ENCODE measurements around the gene RFX1.

The RFX1 gene

DNA sequence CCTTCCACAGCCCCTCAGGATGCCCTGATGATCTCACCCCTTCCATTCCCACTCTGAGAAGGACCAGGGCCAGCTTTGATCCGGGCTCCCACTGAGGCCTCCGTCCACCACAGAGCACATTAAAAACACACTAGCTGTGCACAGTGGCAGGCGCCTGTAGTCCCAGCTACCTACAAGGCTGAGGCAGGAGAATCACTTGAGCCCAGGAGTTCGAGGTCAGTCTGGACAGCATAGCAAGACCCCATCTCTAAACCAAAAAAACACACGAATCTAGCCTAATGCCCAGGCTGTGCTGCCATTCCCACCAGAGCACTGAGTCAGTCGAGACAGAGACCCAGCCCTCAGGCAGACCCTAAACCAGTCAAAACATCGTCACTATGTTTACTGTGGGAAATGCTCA lies 14.1 kb downstream of the RFX1 start:
- peaks cover 9% of the 10 kb centered on the region for H3K36me3 ChIP-seq (ENCODE audit: insufficient read depth, low read length)
- H3K9ac ChIP-seq (ENCODE audit: low read depth, low read length) = no peak overlapping the region
- no peak overlapping the region for H3K4me3 ChIP-seq (ENCODE audit: low read length)
- no peak overlapping the region for H3K4me2 ChIP-seq (ENCODE audit: low read length)
- H3K9me3 ChIP-seq (replicated peaks; ENCODE audit: low read length) = no peaks in the 10 kb centered on the region
- no peaks in the 10 kb centered on the region for H3K27me3 ChIP-seq (ENCODE audit: control insufficient read depth, insufficient read depth, low read length)
- peaks cover 7% of the 10 kb centered on the region for H3K4me1 ChIP-seq (ENCODE audit: control insufficient read depth, insufficient read depth, low read length)

DNA sequence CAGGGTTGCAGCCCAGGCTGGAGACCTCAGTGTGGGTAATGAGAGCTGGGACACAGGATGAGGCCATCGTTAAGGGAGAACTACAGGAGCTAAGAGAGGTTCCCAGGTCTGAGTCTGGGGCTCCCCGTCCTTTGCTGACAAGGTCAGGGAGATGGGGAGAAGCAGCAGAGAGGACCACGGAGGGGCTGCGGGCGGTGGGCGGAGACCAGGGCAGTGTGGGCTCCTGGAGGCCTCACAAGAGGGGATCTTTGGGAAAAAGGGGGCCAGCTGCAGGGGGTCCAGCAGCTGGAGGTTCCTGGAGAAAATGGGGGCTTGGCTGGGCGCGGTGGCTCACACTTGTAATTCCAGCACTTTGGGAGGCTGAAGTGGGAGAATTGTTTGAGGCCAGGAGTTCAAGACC lies 16.0 kb downstream of the RFX1 start:
- peaks cover 9% of the 10 kb centered on the region for H3K36me3 ChIP-seq (ENCODE audit: insufficient read depth, low read length)

DNA sequence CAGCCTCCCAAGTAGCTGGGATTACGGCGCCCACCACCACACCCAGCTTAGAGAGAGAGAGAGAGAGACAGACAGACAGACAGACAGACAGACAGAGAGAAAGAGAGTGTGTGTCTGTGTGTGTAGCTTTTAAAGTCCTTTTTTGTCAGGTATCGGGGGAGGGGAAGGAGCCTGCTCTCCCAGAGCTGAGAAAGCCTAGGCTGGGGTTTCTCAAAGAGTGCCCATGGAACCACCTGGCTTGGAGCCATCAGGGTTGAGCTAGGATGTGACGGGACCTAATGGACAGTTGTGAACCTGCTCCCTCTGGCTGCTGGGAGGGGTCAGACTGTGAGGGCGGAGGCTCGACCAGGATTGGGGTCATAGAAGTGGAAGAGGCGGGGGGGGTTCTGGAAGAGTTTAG lies 16.6 kb downstream of the RFX1 start:
- Histone ChIP-seq H3K4me3 (ENCODE audit: low read length) (no peak overlapping the region), H3K4me1 (ENCODE audit: control insufficient read depth, insufficient read depth, low read length) (peaks cover 13% of the 10 kb centered on the region), H3K36me3 (ENCODE audit: insufficient read depth, low read length) (peaks cover 9% of the 10 kb centered on the region), H3K4me2 (ENCODE audit: low read length) (no peak overlapping the region), H3K9me3 (replicated peaks; ENCODE audit: low read length) (no peaks in the 10 kb centered on the region), H3K9ac (ENCODE audit: low read depth, low read length) (no peak overlapping the region), H3K27me3 (ENCODE audit: control insufficient read depth, insufficient read depth, low read length) (no peaks in the 10 kb centered on the region)

More for the DNA sequence above, 16.0 kb downstream of the RFX1 start:
- Histone ChIP-seq H3K4me1 (ENCODE audit: control insufficient read depth, insufficient read depth, low read length) (peaks cover 13% of the 10 kb centered on the region), H3K9ac (ENCODE audit: low read depth, low read length) (no peak overlapping the region), H3K27me3 (ENCODE audit: control insufficient read depth, insufficient read depth, low read length) (no peaks in the 10 kb centered on the region), H3K4me2 (ENCODE audit: low read length) (no peak overlapping the region), H3K9me3 (replicated peaks; ENCODE audit: low read length) (no peaks in the 10 kb centered on the region), H3K4me3 (ENCODE audit: low read length) (no peak overlapping the region)

DNA sequence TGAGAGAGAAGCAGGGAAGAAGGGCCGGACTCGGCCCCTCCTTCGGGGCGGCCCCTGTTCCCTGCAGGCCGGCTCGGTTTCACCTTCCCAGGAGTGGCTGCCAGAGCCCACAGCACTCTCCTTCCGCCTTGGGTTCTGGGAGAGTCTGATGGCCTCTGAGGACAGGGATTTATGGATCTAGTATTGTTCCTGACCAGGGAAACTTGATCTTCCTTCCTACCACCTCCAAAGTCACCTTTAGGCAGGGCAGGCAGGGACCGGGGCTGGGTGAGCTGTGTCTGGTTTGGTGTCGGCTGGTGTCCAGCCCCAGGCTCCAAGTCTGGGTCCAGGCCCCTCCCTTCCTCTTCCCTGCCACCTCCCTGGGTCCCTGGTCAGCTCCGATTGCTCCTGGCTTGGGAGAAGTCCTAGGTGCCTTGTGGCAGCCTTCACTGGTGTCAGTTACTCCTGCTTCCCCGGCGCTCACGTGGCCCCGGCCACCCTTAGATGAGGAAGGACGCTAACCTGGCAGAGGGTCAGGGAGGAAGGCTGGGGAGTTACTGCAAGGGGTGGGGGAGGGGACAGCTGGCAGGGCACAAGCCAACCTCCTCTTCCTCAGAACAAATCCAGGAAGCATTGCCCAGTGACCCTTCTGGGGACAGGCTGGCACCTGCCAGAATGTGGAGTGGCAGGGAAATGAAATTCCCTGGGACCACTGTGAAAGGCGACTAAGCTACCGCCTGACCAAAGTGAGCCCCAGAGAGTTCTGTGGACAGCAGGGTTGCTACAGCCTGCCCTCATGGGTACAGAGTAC lies 18.8 kb downstream of the RFX1 start:
- no peaks in the 10 kb centered on the region for H3K9me3 ChIP-seq (replicated peaks; ENCODE audit: low read length)
- H3K27me3 ChIP-seq (ENCODE audit: control insufficient read depth, insufficient read depth, low read length) = no peaks in the 10 kb centered on the region
- H3K36me3 ChIP-seq (ENCODE audit: insufficient read depth, low read length) = peaks cover 9% of the 10 kb centered on the region
- peaks cover 13% of the 10 kb centered on the region for H3K4me1 ChIP-seq (ENCODE audit: control insufficient read depth, insufficient read depth, low read length)
- H3K9ac ChIP-seq (ENCODE audit: low read depth, low read length) = no peak overlapping the region
- H3K4me3 ChIP-seq (ENCODE audit: low read length) = no peak overlapping the region
- H3K4me2 ChIP-seq (ENCODE audit: low read length) = no peak overlapping the region

DNA sequence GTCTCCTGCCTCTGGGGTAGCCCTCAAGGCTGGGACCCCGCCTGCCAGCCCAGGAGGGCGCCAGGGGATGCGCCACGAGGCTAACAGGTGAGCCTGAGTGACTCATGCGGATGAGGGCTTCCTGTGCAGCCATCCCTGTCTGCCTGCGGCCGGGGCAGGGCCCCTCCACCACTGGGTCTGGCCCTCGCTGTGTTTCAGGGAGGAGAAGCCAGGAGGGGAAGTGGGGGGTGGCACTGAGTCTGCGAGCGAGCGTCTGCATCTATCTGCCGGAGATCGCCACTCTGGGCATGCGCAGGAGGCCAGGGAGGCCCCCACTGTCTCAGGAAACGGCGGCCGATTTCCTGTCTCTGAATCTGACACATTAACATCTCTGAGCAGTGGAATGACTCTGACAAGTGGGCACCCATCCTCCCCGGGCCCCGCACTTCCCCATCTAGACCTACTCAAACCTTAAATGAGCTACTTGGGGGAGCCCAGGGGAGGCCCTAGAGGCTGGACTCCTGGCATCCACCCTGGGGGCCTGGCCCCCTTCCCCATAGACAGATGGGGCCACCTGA lies 19.7 kb downstream of the RFX1 start:
- peaks cover 3% of the 10 kb centered on the region for H3K36me3 ChIP-seq (ENCODE audit: insufficient read depth, low read length)
- H3K9ac ChIP-seq (ENCODE audit: low read depth, low read length) = no peak overlapping the region
- peaks cover 13% of the 10 kb centered on the region for H3K4me1 ChIP-seq (ENCODE audit: control insufficient read depth, insufficient read depth, low read length)
- H3K27me3 ChIP-seq (ENCODE audit: control insufficient read depth, insufficient read depth, low read length) = no peaks in the 10 kb centered on the region
- H3K9me3 ChIP-seq (replicated peaks; ENCODE audit: low read length) = no peaks in the 10 kb centered on the region
- no peak overlapping the region for H3K4me2 ChIP-seq (ENCODE audit: low read length)
- H3K4me3 ChIP-seq (ENCODE audit: low read length) = no peak overlapping the region

DNA sequence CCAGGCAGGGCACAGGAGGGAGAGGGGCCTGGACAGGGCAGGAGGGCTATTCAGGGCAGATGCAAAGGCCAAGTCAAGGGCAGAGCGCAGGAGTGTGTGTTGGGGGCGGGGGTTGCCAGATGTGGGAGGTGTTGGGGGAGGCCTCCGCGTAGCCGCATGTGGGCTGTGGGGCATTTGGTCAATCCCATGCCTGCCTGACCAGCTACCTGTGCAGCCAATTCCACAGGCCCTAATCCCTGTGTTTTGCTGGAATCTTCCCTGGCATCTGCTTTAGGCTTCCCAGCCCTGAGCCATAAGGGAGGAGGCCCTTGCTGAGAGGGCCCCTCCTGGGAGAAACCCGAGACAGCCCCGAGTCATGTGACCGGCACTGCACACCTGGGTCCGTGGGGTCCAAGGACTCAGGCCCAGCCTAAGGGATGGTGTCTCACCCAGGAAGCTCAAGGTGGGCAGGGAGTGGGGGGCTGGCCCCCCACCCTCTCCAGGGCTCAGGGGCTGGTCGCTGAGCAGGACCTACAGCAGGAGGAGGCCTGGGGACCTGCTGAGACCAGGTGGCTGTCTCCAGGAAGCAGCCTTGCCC lies 20.3 kb downstream of the RFX1 start:
- H3K4me2 ChIP-seq (ENCODE audit: low read length) = no peak overlapping the region
- H3K4me1 ChIP-seq (ENCODE audit: control insufficient read depth, insufficient read depth, low read length) = peaks cover 13% of the 10 kb centered on the region
- H3K4me3 ChIP-seq (ENCODE audit: low read length) = no peak overlapping the region
- no peaks in the 10 kb centered on the region for H3K9me3 ChIP-seq (replicated peaks; ENCODE audit: low read length)
- no peak overlapping the region for H3K9ac ChIP-seq (ENCODE audit: low read depth, low read length)
- H3K27me3 ChIP-seq (ENCODE audit: control insufficient read depth, insufficient read depth, low read length) = no peaks in the 10 kb centered on the region
- H3K36me3 ChIP-seq (ENCODE audit: insufficient read depth, low read length) = peaks cover 3% of the 10 kb centered on the region

DNA sequence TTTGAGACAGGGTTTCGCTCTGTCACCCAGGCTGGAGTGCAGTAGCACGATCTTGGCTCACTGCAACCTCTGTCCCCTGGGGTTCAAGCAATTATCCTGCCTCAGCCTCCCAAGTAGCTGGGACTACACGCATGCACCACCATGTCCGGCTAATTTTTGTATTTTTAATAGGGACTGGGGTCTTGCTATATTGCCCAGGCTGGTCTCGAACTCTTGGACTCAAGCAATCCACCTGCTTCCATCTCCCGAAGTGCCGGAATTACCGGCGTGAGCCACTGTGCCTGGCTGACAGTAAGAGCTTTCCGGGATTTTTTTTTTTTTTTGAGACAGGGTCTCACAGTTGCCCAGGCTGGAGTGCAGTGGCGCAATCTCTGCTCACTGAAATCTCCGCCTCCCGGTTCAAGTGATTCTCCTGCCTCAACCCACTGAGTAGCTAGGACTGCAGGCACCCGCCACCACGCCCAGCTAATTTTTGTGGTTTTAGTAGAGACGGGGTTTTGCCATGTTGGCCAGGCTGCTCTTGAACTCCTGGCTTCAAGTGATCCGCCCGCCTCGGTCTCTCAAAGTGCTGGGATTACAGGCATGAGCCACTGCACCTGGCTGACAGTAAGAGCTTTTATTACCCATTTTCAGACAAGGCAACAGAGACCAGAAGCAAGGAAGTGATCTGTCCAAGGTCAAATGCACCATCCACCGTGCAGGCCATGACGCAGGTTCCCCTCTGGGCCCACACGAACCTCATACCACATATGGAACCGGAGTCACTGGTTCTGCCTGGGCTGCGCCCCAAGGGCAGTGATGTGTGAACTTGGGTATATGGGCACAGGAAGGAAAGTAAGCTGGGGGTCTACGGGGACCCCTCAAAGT lies 21.0 kb downstream of the RFX1 start:
- H3K4me3 ChIP-seq (ENCODE audit: low read length) = no peak overlapping the region
- H3K9me3 ChIP-seq (replicated peaks; ENCODE audit: low read length) = no peaks in the 10 kb centered on the region
- H3K27me3 ChIP-seq (ENCODE audit: control insufficient read depth, insufficient read depth, low read length) = no peaks in the 10 kb centered on the region
- peaks cover 13% of the 10 kb centered on the region for H3K4me1 ChIP-seq (ENCODE audit: control insufficient read depth, insufficient read depth, low read length)
- peaks cover 3% of the 10 kb centered on the region for H3K36me3 ChIP-seq (ENCODE audit: insufficient read depth, low read length)
- no peak overlapping the region for H3K4me2 ChIP-seq (ENCODE audit: low read length)
- H3K9ac ChIP-seq (ENCODE audit: low read depth, low read length) = no peak overlapping the region

DNA sequence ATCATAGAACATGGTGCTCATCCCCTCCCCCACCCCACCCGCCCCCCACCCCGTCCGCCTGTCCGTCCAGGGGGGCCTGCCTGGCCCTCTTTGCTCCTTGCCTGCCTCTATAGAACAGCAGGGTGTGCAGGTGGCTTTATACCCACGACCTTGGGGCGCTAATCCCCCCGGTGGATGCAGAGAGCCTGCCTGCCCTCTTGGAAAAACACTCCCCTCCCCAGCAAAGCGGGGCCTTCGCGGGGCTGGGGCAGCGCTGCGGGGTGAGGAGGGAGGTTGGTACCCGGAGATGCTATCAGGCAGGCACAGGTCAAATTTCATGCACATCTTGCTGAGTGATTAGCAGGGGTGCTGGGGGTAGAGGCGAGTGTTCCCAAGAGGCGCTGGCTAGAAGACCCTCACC lies 21.9 kb downstream of the RFX1 start:
- Histone ChIP-seq H3K4me1 (ENCODE audit: control insufficient read depth, insufficient read depth, low read length) (peaks cover 13% of the 10 kb centered on the region), H3K36me3 (ENCODE audit: insufficient read depth, low read length) (peaks cover 3% of the 10 kb centered on the region), H3K27me3 (ENCODE audit: control insufficient read depth, insufficient read depth, low read length) (no peaks in the 10 kb centered on the region), H3K9me3 (replicated peaks; ENCODE audit: low read length) (no peaks in the 10 kb centered on the region), H3K4me3 (ENCODE audit: low read length) (no peak overlapping the region), H3K9ac (ENCODE audit: low read depth, low read length) (no peak overlapping the region), H3K4me2 (ENCODE audit: low read length) (no peak overlapping the region)

DNA sequence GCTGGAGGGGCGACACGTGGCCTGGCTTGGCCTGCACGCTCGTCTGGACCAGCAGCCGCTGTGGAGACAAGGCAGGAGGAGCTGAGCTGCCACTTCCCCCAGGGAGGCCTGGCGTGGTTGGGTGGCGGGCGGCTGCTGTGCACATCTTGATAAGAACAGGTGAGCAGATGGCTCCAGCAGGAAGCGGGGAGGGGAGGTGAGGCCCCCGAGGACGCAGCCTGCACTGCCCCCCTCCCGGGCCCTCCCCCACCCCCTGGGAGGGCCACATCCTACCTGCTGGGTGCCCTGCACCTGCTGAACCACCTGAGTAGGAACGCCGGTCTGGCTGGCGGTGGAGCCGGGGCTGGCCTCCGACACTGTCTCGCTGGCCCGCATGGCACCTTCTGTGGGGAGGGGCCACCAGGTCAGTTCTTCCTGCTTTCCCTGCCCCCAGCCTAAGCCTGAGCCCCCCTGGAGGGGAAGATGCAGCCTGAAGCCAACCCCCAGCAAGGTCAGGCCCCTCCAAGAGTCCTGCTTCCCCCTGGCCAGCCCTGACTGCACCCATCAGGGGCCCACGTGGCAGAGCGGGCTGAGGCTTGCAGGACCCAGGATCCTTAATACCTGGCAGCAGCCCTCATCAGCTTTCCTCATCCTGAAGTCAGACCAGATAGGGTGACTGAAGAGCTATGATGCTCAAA lies 22.8 kb downstream of the RFX1 start:
- no peak overlapping the region for H3K4me2 ChIP-seq (ENCODE audit: low read length)
- no peak overlapping the region for H3K4me3 ChIP-seq (ENCODE audit: low read length)
- peaks cover 13% of the 10 kb centered on the region for H3K4me1 ChIP-seq (ENCODE audit: control insufficient read depth, insufficient read depth, low read length)
- H3K36me3 ChIP-seq (ENCODE audit: insufficient read depth, low read length) = peaks cover 3% of the 10 kb centered on the region
- H3K9ac ChIP-seq (ENCODE audit: low read depth, low read length) = no peak overlapping the region
- H3K27me3 ChIP-seq (ENCODE audit: control insufficient read depth, insufficient read depth, low read length) = no peaks in the 10 kb centered on the region
- no peaks in the 10 kb centered on the region for H3K9me3 ChIP-seq (replicated peaks; ENCODE audit: low read length)

DNA sequence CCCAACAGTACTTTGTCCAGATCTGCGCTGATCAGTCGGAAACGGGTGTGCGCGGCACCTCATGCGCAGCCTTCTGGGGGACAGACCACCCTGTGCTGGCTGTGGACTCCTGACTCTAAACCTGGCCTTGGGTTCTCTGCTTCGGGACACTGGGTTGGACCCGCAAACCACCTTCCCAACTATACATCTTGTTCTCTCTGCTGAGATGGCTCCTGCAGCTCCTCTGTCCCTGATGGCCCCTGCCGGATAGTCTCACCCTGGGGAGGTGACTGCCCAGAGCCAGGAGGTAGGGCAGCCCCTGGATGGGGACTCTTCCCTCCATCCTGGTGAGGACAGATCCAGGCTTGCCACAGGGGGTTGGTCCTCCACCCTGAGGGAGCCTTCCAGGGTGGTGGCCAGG lies 23.3 kb downstream of the RFX1 start:
- no peaks in the 10 kb centered on the region for H3K27me3 ChIP-seq (ENCODE audit: control insufficient read depth, insufficient read depth, low read length)
- H3K9ac ChIP-seq (ENCODE audit: low read depth, low read length) = no peak overlapping the region
- H3K36me3 ChIP-seq (ENCODE audit: insufficient read depth, low read length) = peaks cover 3% of the 10 kb centered on the region
- H3K9me3 ChIP-seq (replicated peaks; ENCODE audit: low read length) = no peaks in the 10 kb centered on the region
- H3K4me2 ChIP-seq (ENCODE audit: low read length) = no peak overlapping the region
- peaks cover 13% of the 10 kb centered on the region for H3K4me1 ChIP-seq (ENCODE audit: control insufficient read depth, insufficient read depth, low read length)
- H3K4me3 ChIP-seq (ENCODE audit: low read length) = no peak overlapping the region

DNA sequence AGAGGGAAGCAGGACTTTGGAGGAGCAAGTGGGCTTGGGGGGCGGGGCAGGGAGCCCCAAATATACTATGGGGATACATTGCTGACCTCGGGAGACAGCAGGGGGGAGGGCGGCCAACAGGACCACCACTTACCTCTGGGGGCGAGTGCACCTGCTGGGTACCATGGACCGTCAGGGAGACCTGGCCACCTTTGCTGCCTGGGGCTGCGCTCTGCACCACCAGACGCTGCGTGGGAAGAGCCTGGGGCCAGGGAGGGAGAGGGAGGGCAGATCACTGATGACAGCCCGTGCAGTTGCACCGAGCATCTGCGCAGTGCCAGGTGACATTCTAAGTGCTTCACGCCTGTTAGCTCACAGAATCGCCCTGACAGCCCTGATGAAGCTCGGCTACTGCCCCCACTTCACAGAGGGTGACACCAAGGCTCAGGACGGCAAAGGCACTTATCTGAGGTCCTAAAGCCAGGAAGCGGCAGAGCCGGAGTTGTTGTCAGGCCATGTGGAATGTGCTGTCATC lies 24.1 kb downstream of the RFX1 start:
- H3K9ac ChIP-seq (ENCODE audit: low read depth, low read length) = no peak overlapping the region
- H3K4me3 ChIP-seq (ENCODE audit: low read length) = no peak overlapping the region
- peaks cover 9% of the 10 kb centered on the region for H3K4me1 ChIP-seq (ENCODE audit: control insufficient read depth, insufficient read depth, low read length)
- no peak overlapping the region for H3K4me2 ChIP-seq (ENCODE audit: low read length)
- no peaks in the 10 kb centered on the region for H3K9me3 ChIP-seq (replicated peaks; ENCODE audit: low read length)
- H3K36me3 ChIP-seq (ENCODE audit: insufficient read depth, low read length) = peaks cover 3% of the 10 kb centered on the region
- no peaks in the 10 kb centered on the region for H3K27me3 ChIP-seq (ENCODE audit: control insufficient read depth, insufficient read depth, low read length)

Data from skeletal muscle satellite cell (primary cell).